GM19463 (cell line): Measurements from ENCODE around the gene TMEM53.

ENCODE experiments used
- ATAC-seq: cut with Tn5 transposase; IDR thresholded peaks from one replicate; pipeline ENCODE4 v1.9.1; 2021; ENCODE audit warnings: mild to moderate bottlenecking, moderate library complexity; ENCODE audit not compliant: unreplicated experiment

TMEM53 gene

DNA sequence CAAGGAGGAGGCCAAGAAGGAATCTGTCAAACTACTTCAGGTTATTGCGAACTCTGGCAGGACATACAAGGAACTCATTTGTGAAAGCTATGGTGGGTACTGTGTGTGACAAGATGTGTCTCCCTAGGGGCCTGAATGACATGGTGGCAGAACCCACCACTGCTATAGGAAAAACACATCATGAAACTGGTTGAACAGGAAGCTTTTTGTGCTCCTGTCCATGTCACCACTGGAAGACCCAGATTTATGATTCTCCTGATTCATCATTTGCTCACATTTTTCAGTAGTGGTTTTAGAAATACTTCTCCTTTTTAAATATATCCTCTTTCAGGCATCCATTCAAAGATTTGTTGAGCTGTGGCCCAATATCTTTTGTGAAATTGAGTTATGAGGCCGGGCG lies 23.9 kb upstream of the TMEM53 start:
- no peak for ATAC-seq

DNA sequence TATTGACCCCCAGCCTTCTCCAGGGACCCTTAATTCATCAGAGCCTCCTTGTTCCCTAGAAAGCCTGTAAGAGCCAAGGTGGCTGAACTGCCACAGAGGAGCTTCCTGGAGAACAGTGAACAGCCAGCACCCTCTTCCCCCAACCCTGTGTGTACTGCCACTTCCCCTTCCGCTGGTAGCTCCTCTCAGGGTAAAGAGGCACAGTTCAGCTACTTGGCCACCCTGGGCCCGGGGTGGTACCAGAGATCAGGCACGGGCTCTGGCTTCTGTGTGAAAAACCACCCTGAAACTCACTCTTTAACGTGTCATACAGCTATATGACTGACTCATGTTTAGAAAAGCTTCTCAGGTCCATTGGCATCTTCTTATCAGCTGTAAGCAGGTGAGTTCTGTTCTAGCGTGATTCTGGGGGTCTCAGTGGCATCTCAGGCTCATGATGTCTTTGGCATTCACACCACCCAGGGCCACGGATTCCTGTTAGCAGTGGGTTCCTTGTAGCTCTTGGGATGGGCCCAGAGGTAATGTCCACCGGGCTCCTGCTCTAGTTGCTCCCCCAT lies 22.6 kb upstream of the TMEM53 start:
- ATAC-seq = peak; percentile 60

DNA sequence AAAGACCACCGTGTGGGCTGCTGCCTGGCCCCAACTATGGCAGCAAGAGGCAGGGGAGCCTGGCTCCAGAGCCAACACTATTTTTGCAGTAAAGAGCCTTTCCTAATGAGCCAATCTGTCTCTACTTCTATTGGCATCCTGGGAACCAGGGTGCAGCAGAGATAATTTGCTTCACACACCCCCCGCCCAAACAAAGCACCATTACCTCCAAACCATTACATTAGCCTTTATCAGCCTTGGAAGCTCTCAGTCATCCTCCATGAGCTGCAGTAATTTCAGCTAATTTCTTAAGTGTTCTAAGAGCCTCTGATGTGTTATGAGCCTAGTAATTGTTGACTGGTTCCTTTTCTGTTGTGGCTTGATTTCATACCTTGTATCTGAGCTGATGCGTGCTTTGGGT lies 21.8 kb upstream of the TMEM53 start:
- ATAC-seq = no peak

DNA sequence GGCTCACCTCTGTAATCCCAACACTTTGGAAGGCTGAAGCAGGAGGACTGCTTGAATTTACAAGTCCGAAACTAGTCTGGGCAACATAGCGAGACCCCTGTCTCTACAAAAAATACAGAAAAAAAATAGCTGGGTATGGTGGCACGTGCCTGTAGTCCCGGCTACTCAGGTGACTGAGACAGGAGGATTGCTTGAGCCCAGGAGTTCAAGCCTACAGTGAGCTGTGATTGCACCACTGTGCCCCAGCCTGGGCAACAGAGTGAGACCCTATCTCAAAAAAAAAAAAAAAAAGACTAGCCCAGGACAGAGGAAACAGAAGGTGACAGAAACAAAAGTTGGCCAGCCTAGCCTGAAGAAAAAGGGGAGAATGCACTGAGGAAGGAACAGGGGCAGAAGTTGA lies 21.4 kb upstream of the TMEM53 start:
- ATAC-seq = no peak

DNA sequence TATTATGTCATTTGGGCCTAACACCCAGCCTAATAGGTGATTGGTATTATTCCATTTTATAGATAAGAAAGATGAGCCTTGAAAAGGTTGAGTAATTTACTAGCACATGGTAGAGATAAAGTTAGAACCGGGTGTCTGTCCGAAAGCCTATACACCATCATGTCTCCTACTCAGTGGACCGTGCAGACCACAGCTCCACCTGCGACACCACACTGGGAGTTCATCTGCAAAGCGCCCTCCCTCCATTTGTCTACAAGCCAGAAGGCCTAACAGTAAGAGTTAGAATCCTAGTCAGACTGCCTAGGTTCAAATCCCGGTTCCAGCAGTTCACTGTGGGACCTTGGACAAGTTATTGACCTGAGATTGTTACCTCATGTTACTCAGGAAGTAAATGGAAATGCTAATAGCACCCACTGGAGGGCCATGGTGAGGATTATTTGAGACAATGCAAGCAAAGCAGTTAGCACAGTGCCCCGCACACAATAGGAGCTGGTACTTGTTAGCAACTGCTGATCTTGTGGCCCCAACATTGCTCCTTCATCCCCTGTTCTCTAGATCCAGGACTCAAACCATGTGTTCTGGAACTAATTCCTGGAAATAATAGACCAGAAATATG lies 20.7 kb upstream of the TMEM53 start:
- peak; percentile 46 for ATAC-seq

DNA sequence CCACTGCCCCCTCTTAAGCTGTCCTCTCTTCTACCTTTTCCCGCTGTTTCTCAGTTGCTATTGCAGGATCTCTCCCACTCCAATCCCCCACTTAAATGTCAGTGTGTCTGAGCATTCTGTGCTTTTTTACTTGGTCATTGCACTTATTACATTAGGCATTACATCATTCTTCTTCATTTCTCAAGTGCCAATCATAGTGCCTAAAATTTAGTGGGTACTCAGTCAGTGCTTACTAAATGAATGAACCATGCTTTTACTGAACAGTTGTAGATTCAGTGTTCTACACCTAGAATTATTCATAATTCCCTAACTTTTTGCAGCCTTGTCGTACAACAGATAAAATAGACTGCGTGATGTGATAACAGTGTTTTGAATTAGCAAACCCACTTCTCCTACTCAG lies 19.6 kb upstream of the TMEM53 start:
- ATAC-seq = no peak

DNA sequence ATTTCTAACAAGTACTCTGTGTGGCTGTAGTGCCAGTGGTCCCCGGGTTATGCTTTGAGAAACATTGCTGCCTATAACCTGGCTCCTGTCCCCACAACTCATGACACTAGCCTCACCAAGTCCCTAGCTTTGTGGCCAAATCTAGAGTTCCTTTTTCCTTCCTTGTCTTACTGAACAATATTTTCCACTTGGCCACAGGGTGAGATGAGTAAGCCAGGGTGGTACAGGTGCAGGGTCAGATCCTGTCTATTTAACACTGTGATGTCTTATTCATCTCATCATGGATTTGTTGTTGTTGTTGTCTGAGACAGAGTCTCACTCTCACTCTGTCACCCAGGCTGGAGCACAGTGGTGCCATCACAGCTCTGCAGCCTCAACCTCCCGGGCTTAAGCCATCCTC lies 18.9 kb upstream of the TMEM53 start:
- peak; percentile 52 for ATAC-seq

DNA sequence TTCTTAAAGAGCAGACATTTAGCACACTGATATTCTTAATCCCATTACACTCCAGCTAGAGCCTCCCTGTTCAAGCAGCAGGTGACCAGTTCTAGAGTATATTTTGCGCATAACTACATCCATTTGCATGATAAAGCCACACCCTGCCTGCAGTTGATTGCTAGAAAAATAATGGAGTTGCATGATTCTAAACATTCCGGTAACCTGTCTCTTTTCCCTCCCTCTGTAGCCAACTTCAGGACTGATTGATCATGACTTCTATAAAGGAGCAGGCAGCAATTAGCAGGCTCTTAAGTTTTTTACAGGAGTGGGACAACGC lies 15.1 kb upstream of the TMEM53 start:
- ATAC-seq = no peak

DNA sequence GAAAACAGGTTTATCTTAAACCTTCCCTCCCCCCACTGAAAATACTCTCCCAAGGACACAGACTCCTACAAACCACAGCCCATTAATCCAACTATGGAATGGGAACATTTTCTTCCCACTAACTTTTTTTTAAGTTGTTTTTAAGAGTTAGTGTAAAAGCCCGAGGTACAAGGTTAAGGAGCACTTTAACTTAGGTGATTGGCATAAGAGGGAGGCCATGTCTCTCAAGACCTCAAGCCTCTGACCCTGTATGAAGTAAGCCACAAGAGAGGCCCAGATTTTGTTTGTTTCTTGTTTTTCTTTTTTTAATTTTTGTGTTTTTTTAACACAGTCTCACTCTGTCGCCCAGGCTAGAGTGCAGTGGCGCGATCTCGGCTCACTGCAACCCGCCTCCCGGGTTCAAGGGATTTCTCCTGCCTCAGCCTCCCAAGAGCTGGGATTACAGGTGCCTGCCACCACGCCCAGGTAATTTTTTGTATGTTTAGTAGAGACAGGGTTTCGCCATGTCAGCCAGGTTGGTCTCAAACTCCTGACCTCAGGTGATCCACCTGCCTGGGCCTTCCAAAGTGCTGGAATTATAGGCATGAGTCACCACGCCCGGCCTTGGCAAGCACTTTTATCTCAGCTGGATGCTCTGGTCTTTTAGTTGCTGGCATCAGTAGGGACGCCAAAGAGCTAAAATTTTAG lies 14.6 kb upstream of the TMEM53 start:
- ATAC-seq = no peak

DNA sequence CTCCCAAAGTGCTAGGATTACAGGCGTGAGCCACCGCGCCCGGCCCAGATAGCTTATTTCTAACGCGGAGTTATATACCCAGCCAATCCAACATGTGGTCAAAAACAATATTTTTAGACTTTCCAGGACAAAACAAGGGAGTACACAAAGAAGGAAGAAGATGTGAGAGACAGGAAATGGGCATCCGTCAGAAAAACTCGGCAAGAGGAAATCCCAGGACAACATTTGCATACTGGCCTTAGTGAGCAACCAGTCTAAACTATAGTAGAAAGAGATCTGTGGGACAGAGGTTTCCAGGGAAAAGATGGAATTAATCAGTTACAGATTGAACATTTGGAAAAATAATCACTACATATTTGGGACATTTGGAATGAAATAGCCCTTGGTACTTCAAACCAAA lies 11.6 kb upstream of the TMEM53 start:
- no peak for ATAC-seq

DNA sequence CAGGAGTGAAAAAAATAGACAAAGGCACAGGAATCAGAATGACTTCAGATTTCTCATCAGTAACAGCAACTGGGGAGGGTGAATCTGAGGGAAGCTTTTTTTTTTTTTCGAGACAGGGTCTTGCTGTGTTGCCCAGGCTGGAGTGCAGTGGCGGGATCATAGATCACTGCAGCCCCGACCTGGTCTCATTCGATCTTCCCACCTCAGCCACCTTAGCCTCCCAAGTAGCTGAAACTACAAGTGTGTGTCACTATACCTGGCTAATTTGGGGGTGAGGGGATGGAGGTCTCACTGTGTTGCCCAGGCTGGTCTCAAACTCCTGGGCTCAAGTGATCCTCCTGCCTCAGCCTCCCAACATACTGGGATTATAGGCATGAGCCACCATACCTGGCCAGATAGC lies 10.9 kb upstream of the TMEM53 start:
- no peak for ATAC-seq

DNA sequence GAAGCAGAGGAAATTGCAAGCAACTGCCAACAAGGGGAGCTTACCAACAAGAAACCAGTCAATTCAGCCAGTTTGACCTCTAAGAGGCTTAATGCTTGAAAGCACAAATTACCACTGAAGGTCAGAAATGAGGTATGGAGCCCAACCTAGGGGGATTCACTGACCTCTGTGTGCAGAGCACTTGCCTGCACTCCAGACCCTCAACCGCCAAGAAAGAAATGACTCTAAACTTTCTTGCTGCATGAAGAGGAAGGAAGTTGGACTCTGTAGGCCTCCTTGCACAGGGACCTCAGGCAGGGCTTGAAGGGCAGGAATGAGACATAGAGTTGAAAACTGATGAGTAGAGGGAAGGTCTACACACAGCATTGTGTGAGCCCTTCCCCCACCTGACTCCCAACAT lies 10.2 kb upstream of the TMEM53 start:
- ATAC-seq = peak; percentile 89

DNA sequence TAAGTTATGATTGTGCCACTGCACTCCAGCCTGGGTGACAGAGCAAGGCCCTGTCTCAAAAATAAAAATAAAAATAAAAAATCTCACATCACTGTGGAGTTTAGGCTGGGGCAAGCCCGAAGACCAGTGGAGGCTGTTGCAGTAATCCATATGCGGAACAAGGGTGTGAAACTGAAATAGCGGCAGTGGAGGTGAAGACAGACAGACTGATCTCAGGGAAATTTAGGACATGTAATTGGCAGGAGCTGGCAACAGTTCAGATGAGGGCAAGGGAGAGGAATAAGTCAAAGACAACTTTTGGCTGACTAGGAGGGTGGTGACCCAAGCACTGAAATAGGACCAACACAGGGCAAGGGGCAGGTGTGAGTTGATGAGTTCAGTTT lies 8.6 kb upstream of the TMEM53 start:
- ATAC-seq = no peak

DNA sequence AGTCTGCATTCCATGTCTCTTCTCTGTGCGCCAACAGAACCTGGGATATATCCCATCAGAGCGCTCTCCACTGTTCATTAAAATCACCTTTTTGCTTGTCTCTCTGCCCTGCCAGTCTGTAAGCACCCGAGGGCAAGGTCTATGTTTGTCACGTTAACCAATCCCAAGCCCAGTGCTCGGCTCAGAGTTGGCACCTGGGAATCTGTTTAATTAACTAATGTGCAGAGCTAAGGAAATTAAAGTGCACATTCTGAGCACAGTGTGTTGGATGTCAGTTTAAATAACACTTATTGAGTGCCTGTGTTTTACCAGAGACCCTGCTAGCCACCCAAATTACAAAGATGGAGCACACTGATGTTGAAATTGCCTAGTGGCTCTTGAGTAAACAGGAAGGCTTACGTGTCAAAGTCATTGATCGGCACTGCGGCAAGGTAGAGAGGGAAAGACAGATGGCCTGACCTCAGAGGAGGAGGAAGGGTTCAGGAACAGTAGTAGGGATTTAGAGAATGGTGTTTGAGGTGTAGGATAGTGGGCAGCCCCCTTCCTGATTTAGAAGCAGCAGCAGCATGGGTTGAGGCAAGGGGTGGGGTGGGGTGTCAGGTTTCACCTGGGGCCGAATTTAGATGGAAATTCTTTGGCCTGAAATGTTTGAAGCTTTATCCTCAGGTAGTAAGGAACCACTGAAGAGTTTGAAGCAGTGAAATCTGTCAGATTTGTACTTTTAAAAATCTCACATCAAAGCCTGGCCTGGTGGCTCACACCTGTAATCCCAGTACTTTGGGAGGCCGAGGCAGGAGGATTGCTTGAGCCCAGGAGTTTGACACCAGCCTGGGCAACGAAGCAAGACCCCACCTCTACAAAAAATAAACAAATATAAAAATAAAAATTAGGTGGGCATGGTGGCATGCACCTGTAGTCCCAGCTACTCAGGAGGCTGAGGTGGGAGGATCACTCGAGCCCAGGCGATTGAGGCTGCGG lies 7.9 kb upstream of the TMEM53 start:
- no peak for ATAC-seq

DNA sequence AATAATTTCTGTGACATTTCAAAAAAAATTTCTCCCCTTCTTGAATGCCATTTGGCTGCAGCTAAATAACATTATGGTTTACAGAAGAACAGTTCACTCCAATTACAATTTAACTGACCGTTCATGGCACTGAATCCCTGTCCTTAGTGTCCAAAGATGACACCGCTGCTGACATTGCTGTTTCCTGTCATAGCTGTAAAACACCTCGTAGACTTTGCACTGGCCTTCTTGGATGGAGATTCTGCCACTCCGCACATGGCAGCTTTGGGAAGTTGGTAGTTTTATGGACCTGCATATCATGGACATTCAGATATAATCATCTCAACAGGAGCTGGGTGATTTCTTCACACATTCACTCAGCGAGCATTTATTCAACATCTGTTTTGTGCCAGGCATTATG lies 5.2 kb upstream of the TMEM53 start:
- ATAC-seq = no peak

DNA sequence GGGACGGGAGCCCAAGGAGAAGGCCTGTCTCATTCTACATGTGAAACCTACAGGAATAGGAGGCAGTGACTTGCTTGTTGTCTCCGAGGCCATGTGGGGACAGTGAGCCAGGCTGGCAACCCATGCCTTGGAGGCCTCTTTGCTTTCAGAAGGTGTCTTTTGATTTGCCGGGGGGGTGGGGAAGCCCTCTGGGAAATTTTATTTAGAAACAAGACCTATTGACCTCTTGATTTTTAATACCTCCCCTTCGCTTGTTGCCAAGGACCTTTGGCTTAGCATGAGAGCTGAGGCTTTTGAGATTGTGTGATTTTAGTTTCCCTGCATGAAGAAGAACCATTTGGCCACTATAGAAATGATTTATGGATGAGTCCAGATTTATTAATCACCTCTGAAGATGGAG lies 4.3 kb upstream of the TMEM53 start:
- no peak for ATAC-seq

DNA sequence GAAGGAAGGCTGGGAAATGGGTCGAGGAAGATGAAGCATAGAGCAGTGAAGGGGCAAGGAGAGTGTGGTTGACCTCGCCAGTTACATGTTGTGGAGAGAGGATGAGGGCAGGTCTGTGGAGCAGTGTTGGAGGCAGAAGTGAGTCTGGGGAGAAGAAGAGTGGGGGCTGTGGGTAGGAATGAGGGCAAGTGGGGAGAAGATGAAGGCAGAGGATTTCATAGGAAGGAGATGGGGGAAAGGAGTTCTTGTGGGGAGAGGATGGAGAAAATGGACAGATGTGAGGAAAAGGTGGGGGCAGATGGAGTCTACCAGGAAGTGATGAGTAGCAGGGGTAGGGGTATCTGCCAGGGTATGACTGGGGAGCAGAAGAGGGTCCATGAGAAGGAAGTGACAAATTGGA lies 3.8 kb upstream of the TMEM53 start:
- ATAC-seq = no peak

DNA sequence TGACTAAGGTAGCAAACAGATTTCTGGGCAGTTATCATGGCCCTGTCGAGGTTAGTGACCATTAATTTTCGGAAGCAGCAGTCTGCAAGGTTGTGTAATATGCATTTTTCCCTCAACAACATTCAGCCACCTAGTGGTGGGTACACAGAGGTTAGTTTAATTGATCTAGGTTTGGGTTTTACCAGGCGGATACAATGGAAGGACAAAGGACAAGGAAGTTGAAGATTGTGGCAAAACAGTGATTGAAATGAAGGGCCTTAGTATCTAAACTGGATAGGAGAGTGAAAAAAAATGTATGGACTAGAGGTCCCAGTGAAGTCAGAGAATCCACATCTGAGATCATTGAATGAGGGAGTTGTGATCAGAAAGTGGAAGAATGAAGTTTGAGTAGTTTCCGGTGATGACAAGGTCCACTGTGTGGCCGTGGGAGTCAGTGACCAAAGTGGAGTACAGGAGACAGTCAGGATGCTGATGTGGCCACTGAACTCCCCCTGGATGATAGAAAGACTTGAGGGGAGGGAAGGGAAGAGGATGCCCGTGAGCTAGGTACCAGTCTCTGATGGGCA lies 3.0 kb upstream of the TMEM53 start:
- no peak for ATAC-seq

DNA sequence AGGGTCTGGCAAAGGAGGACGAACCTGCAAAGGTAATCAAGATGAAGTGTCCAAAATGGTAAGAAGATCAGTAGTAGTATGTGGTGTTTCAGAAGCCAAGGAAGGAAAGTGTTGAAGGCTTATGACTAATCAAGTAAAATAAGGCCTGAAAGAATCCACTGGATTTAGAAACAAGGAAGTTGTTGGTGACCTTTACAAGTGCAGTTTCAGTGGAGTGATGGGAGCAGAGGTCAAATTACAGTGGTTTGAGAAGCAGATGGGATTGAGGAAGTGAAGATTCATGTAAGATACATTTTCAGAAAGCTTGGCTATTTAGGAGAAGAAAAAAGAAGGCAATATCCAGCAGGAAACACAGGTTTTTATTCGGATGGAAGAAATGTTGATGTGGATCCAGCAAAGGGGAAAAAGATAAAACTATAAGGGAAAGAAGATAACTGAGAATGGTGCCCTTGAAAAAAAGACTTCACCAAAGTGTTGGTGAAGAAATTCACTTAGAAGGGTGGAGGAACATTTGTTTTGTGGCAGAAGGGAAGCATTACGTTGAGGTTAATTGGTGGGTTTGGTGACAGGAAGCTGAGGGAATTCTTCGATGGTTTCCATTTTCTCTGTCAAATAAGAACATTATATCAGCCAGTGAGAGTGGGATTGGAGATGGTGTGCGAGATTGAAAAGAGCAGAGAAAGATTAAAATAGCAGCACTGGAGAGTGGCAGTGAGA lies 2.4 kb upstream of the TMEM53 start:
- no peak for ATAC-seq

DNA sequence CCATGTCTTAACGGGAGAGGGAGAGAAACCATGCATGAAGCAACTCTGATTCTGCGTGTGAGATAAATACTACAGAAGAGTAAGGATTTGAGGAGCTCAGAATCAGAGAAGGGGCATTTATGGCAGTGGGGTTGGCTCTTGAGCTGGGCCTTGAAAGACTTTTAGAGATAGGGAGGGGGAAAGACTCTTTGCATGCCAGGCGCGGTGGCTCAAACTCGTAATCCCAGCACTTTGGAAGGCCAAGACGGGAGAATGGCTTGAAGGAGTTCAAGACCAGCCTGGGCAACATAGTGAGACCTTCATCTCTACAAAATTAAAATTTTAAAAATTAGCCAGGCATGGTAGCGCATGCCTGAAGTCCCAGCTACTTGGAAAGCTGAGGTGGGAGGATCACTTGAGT lies 905 bp upstream of the TMEM53 start:
- no peak for ATAC-seq

DNA sequence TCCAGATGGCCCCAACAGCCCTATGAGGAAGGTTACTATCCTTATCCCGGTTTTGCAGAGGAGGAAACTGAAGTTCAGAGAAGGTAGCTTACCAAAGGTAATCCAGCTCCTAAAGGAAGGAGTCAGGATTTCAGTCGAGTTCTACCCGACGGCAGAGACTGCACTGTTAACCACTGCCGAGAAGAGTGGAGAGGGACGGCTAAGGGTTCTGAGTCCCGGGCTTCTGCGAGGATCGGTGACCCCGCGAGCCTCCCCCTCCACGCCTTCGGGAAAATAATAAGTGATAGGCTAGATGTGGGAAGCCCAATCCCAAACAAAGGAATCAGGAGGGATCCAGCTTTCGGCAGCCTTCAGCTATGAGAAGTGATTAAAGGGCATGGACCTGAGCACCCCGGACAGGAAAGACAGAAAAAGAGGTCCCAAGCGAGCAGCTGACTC lies 587 bp downstream of the TMEM53 start:
- ATAC-seq = no peak
